DMS 273 treated with DMSO at 0.1 percent for 48 hours (cell line): ENCODE results near the gene MAFF.

ENCODE experiments used
- DNase-seq: peaks from one replicate; lab custom pipeline; 2025; lab: John Stamatoyannopoulos, UW

MAFF gene

GRCh38 chr22:38248280-38248679, 46.5 kb downstream of the MAFF start:
- DNase-seq: no peak

- DNase-seq: no peak
These were observed 47.5 kb downstream of the MAFF start for GRCh38 chr22:38249301-38249700.

GRCh38 chr22:38249803-38250642, 48.2 kb downstream of the MAFF start:
- no peak for DNase-seq

GRCh38 chr22:38250643-38251340, 49.0 kb downstream of the MAFF start:
- no peak for DNase-seq

- DNase-seq: no peak
These were observed 49.5 kb downstream of the MAFF start for GRCh38 chr22:38251341-38251692.

GRCh38 chr22:38255697-38256096, 53.9 kb downstream of the MAFF start:
- no peak for DNase-seq

- no peak for DNase-seq
These were observed 55.4 kb downstream of the MAFF start for GRCh38 chr22:38257181-38257580.

GRCh38 chr22:38257650-38258250, 56.0 kb downstream of the MAFF start:
- no peak for DNase-seq

GRCh38 chr22:38258895-38259294, 57.1 kb downstream of the MAFF start:
- no peak for DNase-seq

- DNase-seq: no peak
These were observed 57.6 kb downstream of the MAFF start for GRCh38 chr22:38259370-38259769.

GRCh38 chr22:38260761-38261681, 59.2 kb downstream of the MAFF start:
- DNase-seq: no peak

GRCh38 chr22:38262051-38262795, 60.4 kb downstream of the MAFF start:
- DNase-seq: no peak

GRCh38 chr22:38264322-38264843, 62.6 kb downstream of the MAFF start:
- DNase-seq: no peak
